Measurements from ENCODE around the gene SAV1. TPM values are rescaled to one million over a fixed set of nuclear protein-coding genes. Genes with fewer than 3 reads are reported as not detected.
A peak's percentile ranks its signal among the peaks of the same experiment; 100 is the strongest.

The SAV1 gene
- total and polyA plus RNA-seq, 2 experiments from 2014 or later = 17.4 to 19.0 TPM

- peak; percentile 31 for DNase-seq (ENCODE audit: low spot score)
- WGBS (ENCODE audit: low lambda C conversion rate, missing lambda C conversion rate) = 27% methylated on average over 4 of the region's 4 CpGs
- no peaks in the 10 kb centered on the region for H3K79me2 ChIP-seq
- peaks cover 4% of the 10 kb centered on the region for H3K4me1 ChIP-seq (ENCODE audit: insufficient read depth)
- peak overlapping the region; percentile 36 for H3K4me2 ChIP-seq
- H3K9me3 ChIP-seq (ENCODE audit: low read depth) = no peaks in the 10 kb centered on the region
- no peak overlapping the region for H3K4me3 ChIP-seq
- no peaks in the 10 kb centered on the region for H3K36me3 ChIP-seq (replicated peaks; ENCODE audit: insufficient read depth, low read depth)
- H2AFZ ChIP-seq = no peak overlapping the region
- TF ChIP-seq, protein P1, sequence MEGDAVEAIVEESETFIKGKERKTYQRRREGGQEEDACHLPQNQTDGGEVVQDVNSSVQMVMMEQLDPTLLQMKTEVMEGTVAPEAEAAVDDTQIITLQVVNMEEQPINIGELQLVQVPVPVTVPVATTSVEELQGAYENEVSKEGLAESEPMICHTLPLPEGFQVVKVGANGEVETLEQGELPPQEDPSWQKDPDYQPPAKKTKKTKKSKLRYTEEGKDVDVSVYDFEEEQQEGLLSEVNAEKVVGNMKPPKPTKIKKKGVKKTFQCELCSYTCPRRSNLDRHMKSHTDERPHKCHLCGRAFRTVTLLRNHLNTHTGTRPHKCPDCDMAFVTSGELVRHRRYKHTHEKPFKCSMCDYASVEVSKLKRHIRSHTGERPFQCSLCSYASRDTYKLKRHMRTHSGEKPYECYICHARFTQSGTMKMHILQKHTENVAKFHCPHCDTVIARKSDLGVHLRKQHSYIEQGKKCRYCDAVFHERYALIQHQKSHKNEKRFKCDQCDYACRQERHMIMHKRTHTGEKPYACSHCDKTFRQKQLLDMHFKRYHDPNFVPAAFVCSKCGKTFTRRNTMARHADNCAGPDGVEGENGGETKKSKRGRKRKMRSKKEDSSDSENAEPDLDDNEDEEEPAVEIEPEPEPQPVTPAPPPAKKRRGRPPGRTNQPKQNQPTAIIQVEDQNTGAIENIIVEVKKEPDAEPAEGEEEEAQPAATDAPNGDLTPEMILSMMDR (IDR thresholded peaks at IDR 0.05; ENCODE audit: poor library complexity) = peak; percentile 67
- TF ChIP-seq EZH2 (IDR thresholded peaks at IDR 0.05; ENCODE audit: borderline replicate concordance) (no peak), EZH2phosphoT487 (IDR thresholded peaks at IDR 0.05; ENCODE audit: low read depth, severe bottlenecking, unreplicated experiment) (no peak)
- H4K20me1 ChIP-seq (ENCODE audit: insufficient read depth, poor library complexity, severe bottlenecking) = no peaks in the 10 kb centered on the region
- H3K9me2 ChIP-seq (replicated peaks; ENCODE audit: insufficient read depth) = no peaks in the 10 kb centered on the region
- no peak overlapping the region for H3K27ac ChIP-seq
- H3K27me3 ChIP-seq = no peaks in the 10 kb centered on the region
Observed at GRCh38 chr14:50599700-50600444, 68.2 kb downstream of the SAV1 start.

- Histone ChIP-seq H2AFZ (no peak overlapping the region), H3K4me2 (no peak overlapping the region), H3K4me3 (no peak overlapping the region), H3K4me1 (ENCODE audit: insufficient read depth) (peaks cover 4% of the 10 kb centered on the region), H4K20me1 (ENCODE audit: insufficient read depth, poor library complexity, severe bottlenecking) (no peaks in the 10 kb centered on the region), H3K27me3 (no peaks in the 10 kb centered on the region), H3K79me2 (no peaks in the 10 kb centered on the region), H3K36me3 (replicated peaks; ENCODE audit: insufficient read depth, low read depth) (no peaks in the 10 kb centered on the region), H3K9me2 (replicated peaks; ENCODE audit: insufficient read depth) (no peaks in the 10 kb centered on the region), H3K9me3 (ENCODE audit: low read depth) (no peaks in the 10 kb centered on the region), H3K27ac (no peak overlapping the region)
- TF ChIP-seq, protein P1 (IDR thresholded peaks at IDR 0.05; ENCODE audit: poor library complexity) = no peak
- TF ChIP-seq EZH2phosphoT487 (IDR thresholded peaks at IDR 0.05; ENCODE audit: low read depth, severe bottlenecking, unreplicated experiment) = no peak
- TF ChIP-seq EZH2 (IDR thresholded peaks at IDR 0.05; ENCODE audit: borderline replicate concordance) = no peak
- DNase-seq (ENCODE audit: low spot score) = no peak
Observed at GRCh38 chr14:50598765-50599164, 69.3 kb downstream of the SAV1 start.

- H3K79me2 ChIP-seq = no peaks in the 10 kb centered on the region
- no peaks in the 10 kb centered on the region for H3K9me2 ChIP-seq (replicated peaks; ENCODE audit: insufficient read depth)
- H4K20me1 ChIP-seq (ENCODE audit: insufficient read depth, poor library complexity, severe bottlenecking) = no peaks in the 10 kb centered on the region
- H3K9me3 ChIP-seq (ENCODE audit: low read depth) = no peaks in the 10 kb centered on the region
- H3K36me3 ChIP-seq (replicated peaks; ENCODE audit: insufficient read depth, low read depth) = no peaks in the 10 kb centered on the region
- no peaks in the 10 kb centered on the region for H3K27me3 ChIP-seq
- no peak for DNase-seq (ENCODE audit: low spot score)
- H3K4me2 ChIP-seq = no peak overlapping the region
- TF ChIP-seq EZH2phosphoT487 (IDR thresholded peaks at IDR 0.05; ENCODE audit: low read depth, severe bottlenecking, unreplicated experiment) (no peak), EZH2 (IDR thresholded peaks at IDR 0.05; ENCODE audit: borderline replicate concordance) (no peak)
- TF ChIP-seq, protein P1 (IDR thresholded peaks at IDR 0.05; ENCODE audit: poor library complexity) = no peak
- H3K4me3 ChIP-seq = no peak overlapping the region
- H3K4me1 ChIP-seq (ENCODE audit: insufficient read depth) = no peaks in the 10 kb centered on the region
- WGBS (ENCODE audit: low lambda C conversion rate, missing lambda C conversion rate) = 79% methylated on average over 8 of the region's 8 CpGs
- H3K27ac ChIP-seq = no peak overlapping the region
- H2AFZ ChIP-seq = no peak overlapping the region
Observed at GRCh38 chr14:50594577-50595316, 73.4 kb downstream of the SAV1 start.

Measured in hepatocyte (in vitro differentiated cells).